Ovary (tissue), 3 donors: ENCODE results near the gene PARP4.

Source experiments
- EP300 ChIP-seq: sonication (generic); formaldehyde crosslinking; IDR thresholded peaks from one replicate; pipeline ENCODE4 v1.6.1; 2017; ENCODE audit warnings: antibody characterized with exemption
- POLR2A ChIP-seq: fragments of 450-650 bp; IDR thresholded peaks from one replicate; pipeline ENCODE4 v1.6.1; 2017; ENCODE audit warnings: antibody characterized with exemption, mild to moderate bottlenecking, moderate library complexity
- TF ChIP-seq, protein P1 (sequence below), 3 donors: fragments of 450-650 bp in 2 of 3; fragments of 200-600 bp in 1 of 3; IDR thresholded peaks; one replicate each; pipeline versions ENCODE4 v1.5.1 to v1.8.0; 2016 to 2022; ENCODE audit warnings: antibody characterized with exemption in 3 of 3, mild to moderate bottlenecking in 1 of 3
- donor health status: DM: no; HTN: no; CAD: no.

- TF ChIP-seq, protein P1, sequence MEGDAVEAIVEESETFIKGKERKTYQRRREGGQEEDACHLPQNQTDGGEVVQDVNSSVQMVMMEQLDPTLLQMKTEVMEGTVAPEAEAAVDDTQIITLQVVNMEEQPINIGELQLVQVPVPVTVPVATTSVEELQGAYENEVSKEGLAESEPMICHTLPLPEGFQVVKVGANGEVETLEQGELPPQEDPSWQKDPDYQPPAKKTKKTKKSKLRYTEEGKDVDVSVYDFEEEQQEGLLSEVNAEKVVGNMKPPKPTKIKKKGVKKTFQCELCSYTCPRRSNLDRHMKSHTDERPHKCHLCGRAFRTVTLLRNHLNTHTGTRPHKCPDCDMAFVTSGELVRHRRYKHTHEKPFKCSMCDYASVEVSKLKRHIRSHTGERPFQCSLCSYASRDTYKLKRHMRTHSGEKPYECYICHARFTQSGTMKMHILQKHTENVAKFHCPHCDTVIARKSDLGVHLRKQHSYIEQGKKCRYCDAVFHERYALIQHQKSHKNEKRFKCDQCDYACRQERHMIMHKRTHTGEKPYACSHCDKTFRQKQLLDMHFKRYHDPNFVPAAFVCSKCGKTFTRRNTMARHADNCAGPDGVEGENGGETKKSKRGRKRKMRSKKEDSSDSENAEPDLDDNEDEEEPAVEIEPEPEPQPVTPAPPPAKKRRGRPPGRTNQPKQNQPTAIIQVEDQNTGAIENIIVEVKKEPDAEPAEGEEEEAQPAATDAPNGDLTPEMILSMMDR (IDR thresholded peaks at IDR 0.05): no peak
- no peak for TF ChIP-seq POLR2A
- TF ChIP-seq EP300: no peak
Observed at GRCh38 chr13:24458736-24459135, 53.8 kb downstream of the PARP4 start.
